ENCODE data around the gene NTSR2.

GRCh38 chr2:11708106-11708505, 38.1 kb upstream of the NTSR2 start:
- TF ChIP-seq CTCF (conservative IDR thresholded peaks at IDR 0.05; ENCODE audit: low read length) (no peak), EZH2phosphoT487 (IDR thresholded peaks at IDR 0.05; ENCODE audit: borderline replicate concordance, low read depth, low read length) (no peak)

Data from OCI-LY7 (cell line).